NCI-H748 (cell line): ENCODE data around the gene RGS13.

Experiments used
- DNase-seq: peaks from one replicate; lab custom pipeline; 2025; ENCODE audit not compliant: unreplicated experiment; lab: John Stamatoyannopoulos, UW

RGS13 gene

GRCh38 chr1:192635939-192636338, at the start of gene RGS13:
Gene RGS13, plus strand, starts transcription at chr1:192636147. Its CDS starts 8,188 bp downstream, at chr1:192644335.
- DNase-seq: no peak

GRCh38 chr1:192587386-192588266, 48.3 kb upstream of the RGS13 start:
- no peak for DNase-seq

GRCh38 chr1:192588546-192588945, 47.4 kb upstream of the RGS13 start:
- no peak for DNase-seq

GRCh38 chr1:192589813-192590212, 46.1 kb upstream of the RGS13 start:
- DNase-seq: no peak

GRCh38 chr1:192592517-192592916, 43.4 kb upstream of the RGS13 start:
- DNase-seq: no peak

- DNase-seq: no peak
Measured at GRCh38 chr1:192592981-192593708, 42.8 kb upstream of the RGS13 start.

GRCh38 chr1:192595299-192595698, 40.6 kb upstream of the RGS13 start:
- DNase-seq: no peak

- no peak for DNase-seq
Measured at GRCh38 chr1:192598589-192598988, 37.4 kb upstream of the RGS13 start.

GRCh38 chr1:192600275-192600674, 35.7 kb upstream of the RGS13 start:
- DNase-seq: no peak

- no peak for DNase-seq
Measured at GRCh38 chr1:192601143-192601542, 34.8 kb upstream of the RGS13 start.

- no peak for DNase-seq
Measured at GRCh38 chr1:192601567-192601966, 34.4 kb upstream of the RGS13 start.

GRCh38 chr1:192602757-192603156, 33.2 kb upstream of the RGS13 start:
- no peak for DNase-seq

- no peak for DNase-seq
Measured at GRCh38 chr1:192603218-192603787, 32.6 kb upstream of the RGS13 start.

- DNase-seq: no peak
Measured at GRCh38 chr1:192604979-192605620, 30.8 kb upstream of the RGS13 start.

- no peak for DNase-seq
Measured at GRCh38 chr1:192608671-192609070, 27.3 kb upstream of the RGS13 start.

GRCh38 chr1:192609110-192610079, 26.6 kb upstream of the RGS13 start:
- DNase-seq: no peak

GRCh38 chr1:192610112-192610889, 25.6 kb upstream of the RGS13 start:
- DNase-seq: peak; percentile 58

- no peak for DNase-seq
Measured at GRCh38 chr1:192615055-192615454, 20.9 kb upstream of the RGS13 start.

- DNase-seq: no peak
Measured at GRCh38 chr1:192620071-192620635, 15.8 kb upstream of the RGS13 start.
